Aorta (tissue), 5 donors: ENCODE data around the gene STARD13. TPM values are rescaled to one million over a fixed set of nuclear protein-coding genes. Genes with fewer than 3 reads are reported as not detected.
A peak's percentile ranks its signal among the peaks of the same experiment; 100 is the strongest.

Experiments used
- ATAC-seq: fragments of 200-7000 bp; cut with Tn5 transposase; one replicate; pipeline ENCODE4 v1.9.1; 2022; ENCODE audit warnings: moderate library complexity; ENCODE audit not compliant: low FRiP score
- DNase-seq, 2 donors: peaks; one replicate each; pipeline ENCODE4 v3.0.0-alpha.2; 2020
- H3K27ac ChIP-seq, 2 donors: one replicate each; pipeline ENCODE4 v1.5.1; 2013; ENCODE audit warnings: low read length in 2 of 2, mild to moderate bottlenecking in 2 of 2, moderate library complexity in 2 of 2, control low read depth in 1 of 2, inconsistent platforms in 1 of 2, low read depth in 1 of 2
- H3K27me3 ChIP-seq, 2 donors: one replicate each; pipeline ENCODE4 v1.6.1; 2013; ENCODE audit warnings: control low read depth in 1 of 2, low read length in 1 of 2, mild to moderate bottlenecking in 1 of 2, moderate library complexity in 1 of 2; ENCODE audit not compliant: insufficient read depth in 2 of 2, control insufficient read depth in 1 of 2
- H3K36me3 ChIP-seq, 2 donors: one replicate each; pipeline ENCODE4 v1.6.1; 2013; ENCODE audit warnings: control low read depth in 1 of 2, low read length in 1 of 2, mild to moderate bottlenecking in 1 of 2; ENCODE audit not compliant: insufficient read depth in 2 of 2, control insufficient read depth in 1 of 2
- H3K4me1 ChIP-seq, 2 donors: one replicate each; pipeline ENCODE4 v1.6.1; 2013; ENCODE audit warnings: low read length in 2 of 2, control low read depth in 1 of 2, mild to moderate bottlenecking in 1 of 2, moderate library complexity in 1 of 2; ENCODE audit not compliant: insufficient read depth in 2 of 2, control insufficient read depth in 1 of 2
- H3K4me3 ChIP-seq, 2 donors: one replicate each; pipeline ENCODE4 v1.5.1; 2013; ENCODE audit warnings: low read length in 2 of 2, control low read depth in 1 of 2, mild to moderate bottlenecking in 1 of 2
- H3K9me3 ChIP-seq: one replicate; pipeline ENCODE4 v1.6.1; 2013; ENCODE audit warnings: mild to moderate bottlenecking, low read length; ENCODE audit not compliant: control insufficient read depth
- WGBS, 2 donors: extraction: QIAGEN DNeasy Blood & Tissue Kit; methylation state at CpG; one replicate each; pipeline ENCODE4 v1.1.7; 2013; 5-methylcytosine and 5-hydroxymethylcytosine counted together
- intact Hi-C, 2 donors: fragments of 100-400 bp; cut with DNase I; formaldehyde crosslinking; loops; one replicate each; pipeline versions ENCODE4 v1.14.2 to v1.15.0; 2022
- polyA plus RNA-seq, 2 donors: library from polyadenylated mRNA; stranded (reverse); fragments of 200-250 nt; gene quantifications; one replicate each; pipeline ENCODE4 v1.2.3, GENCODE V29; 2013
- total RNA-seq, 2 donors: library from RNA; stranded (reverse); fragmentation: NEBNext Ultra II Directional; extraction: Animal tissue kit (Norgen Biotek cat#: 25700); gene quantifications; one replicate each; pipeline ENCODE4 v1.2.1, GENCODE V29; 2021
- donor health status: healthy with polysubstance abuse.
- donor health status: Bipolar disorder and iron deficiency.
- donor health status: DM: no; HTN: no; CAD: no.
- donor health status: DM: no; HTN: no; CAD: no.
- donor health status: DM: yes; HTN: yes; CAD: no.

The STARD13 gene
- total and polyA plus RNA-seq, 4 donors: 15.0 to 85.5 (median 39.8) TPM

- H3K36me3 ChIP-seq: peaks cover 1 to 2% of the 10 kb centered on the region in 2 donors
- intact Hi-C loops: no loop called here
- no peak overlapping the region for H3K4me3 ChIP-seq
- no peak overlapping the region for H3K27ac ChIP-seq
- DNase-seq: no peak
- no peaks in the 10 kb centered on the region for H3K27me3 ChIP-seq
- ATAC-seq: no peak
- H3K4me1 ChIP-seq: peaks cover 0 to under 1% of the 10 kb centered on the region in 2 donors
- no peaks in the 10 kb centered on the region for H3K9me3 ChIP-seq
- 90 to 96% methylated on average over 5 of the region's 5 CpGs for WGBS, 2 donors
Observed at GRCh38 chr13:33150662-33151061, 134.9 kb downstream of the STARD13 start.

DNA sequence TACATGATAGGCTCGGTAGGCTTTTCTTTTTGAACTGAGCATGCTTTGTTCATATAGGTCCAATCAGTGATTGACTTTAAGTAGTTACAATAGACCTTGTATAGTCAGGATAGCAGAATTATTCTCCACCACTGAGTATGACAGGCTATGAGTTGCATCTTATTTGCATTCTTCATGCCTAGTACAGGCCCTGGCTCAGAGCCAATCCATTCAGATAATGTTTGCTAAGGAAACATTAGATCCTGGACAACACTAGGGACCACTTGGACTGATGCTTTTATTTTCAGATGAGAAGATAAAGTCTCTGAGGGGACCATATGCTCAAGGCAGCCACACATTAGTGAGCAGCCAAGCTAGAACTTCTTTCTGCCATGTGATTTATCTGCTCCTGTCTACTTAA, 135.4 kb downstream of the STARD13 start:
- intact Hi-C loops: no loop called here
- 43% methylated on average over 1 of the region's 1 CpG for WGBS, 2 donors

GRCh38 chr13:33147832-33148231, 137.7 kb downstream of the STARD13 start:
- intact Hi-C loops: no loop called here
- peaks cover 1 to 2% of the 10 kb centered on the region in 2 donors for H3K36me3 ChIP-seq
- no peak overlapping the region for H3K4me3 ChIP-seq
- peaks cover 0 to 3% of the 10 kb centered on the region in 2 donors for H3K4me1 ChIP-seq
- DNase-seq (no peak), ATAC-seq (no peak)
- no peaks in the 10 kb centered on the region for H3K9me3 ChIP-seq
- no peaks in the 10 kb centered on the region for H3K27me3 ChIP-seq
- WGBS, 2 donors: 92 to 93% methylated on average over 3 of the region's 3 CpGs
- no peak overlapping the region for H3K27ac ChIP-seq

More for the DNA sequence above, 135.4 kb downstream of the STARD13 start:
- Histone ChIP-seq H3K36me3 (peaks cover 1 to 2% of the 10 kb centered on the region in 2 donors), H3K4me3 (no peak overlapping the region), H3K9me3 (no peaks in the 10 kb centered on the region), H3K27ac (no peak overlapping the region), H3K4me1 (peaks cover 0 to 3% of the 10 kb centered on the region in 2 donors), H3K27me3 (no peaks in the 10 kb centered on the region)
- ATAC-seq: no peak
- DNase-seq: no peak

DNA sequence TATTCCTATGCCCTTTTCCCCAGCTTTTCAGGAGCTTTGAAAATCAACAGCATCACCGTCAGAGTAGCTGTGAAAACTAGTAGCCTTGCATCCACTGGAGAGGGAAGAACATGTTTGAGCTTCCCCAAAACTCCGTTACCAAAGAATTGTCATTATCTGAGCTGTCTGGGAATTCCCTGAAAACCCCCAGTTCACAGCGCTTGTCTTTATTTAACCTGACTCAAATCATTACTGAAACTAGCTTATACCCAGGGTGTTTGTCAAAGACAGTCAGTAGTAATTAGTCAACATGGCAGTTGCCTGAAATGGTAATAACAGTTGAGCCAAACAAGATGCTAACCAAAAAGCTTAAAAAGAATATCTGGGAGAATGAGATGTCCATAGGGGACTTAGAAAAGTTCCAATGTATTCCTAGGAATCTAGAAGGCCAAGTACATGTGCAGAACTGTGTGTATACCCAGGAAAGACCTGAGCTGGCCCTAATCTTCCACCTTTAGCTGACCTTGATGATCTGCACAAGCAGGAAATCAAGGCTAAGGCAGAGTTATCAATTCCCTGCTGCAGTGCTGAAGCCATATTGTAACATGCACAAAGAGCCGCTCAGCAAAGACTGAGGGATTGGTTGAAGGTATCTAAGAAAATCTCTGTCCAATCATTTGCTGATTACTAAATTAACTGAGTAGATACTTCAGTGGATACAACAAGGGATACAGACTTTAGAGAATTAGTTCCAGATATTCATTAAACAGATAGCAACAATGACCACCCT, 138.5 kb downstream of the STARD13 start:
- Histone ChIP-seq H3K9me3 (no peaks in the 10 kb centered on the region), H3K36me3 (peaks cover under 1 to 2% of the 10 kb centered on the region in 2 donors), H3K27me3 (no peaks in the 10 kb centered on the region), H3K4me1 (peaks cover 0 to 3% of the 10 kb centered on the region in 2 donors), H3K4me3 (no peak overlapping the region), H3K27ac (no peak overlapping the region)
- DNase-seq: no peak
- 92 to 93% methylated on average over 4 of the region's 4 CpGs for WGBS, 2 donors
- ATAC-seq: no peak
- intact Hi-C loops: no loop called here

DNA sequence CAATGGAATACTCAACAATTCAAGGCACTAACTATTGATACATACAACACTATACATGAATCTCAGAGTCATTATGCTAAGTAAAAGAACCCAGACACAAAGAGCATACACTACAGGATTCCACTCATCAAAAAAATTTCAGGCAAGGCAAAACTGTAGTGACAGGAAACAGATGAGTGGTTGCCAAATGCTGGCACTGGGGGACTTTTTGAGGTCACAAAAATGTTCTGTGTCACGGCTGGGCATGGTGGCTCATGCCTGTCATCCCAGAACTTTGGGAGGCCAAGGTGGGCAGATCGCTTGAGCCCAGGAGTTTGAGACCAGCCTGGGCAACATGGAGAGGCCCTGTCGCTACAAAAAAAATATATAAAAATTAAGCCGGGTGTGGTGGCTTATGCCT, 139.9 kb downstream of the STARD13 start:
- DNase-seq: no peak
- peak overlapping the region in 1 of 2 donors; percentile 43 for H3K27ac ChIP-seq

GRCh38 chr13:33144358-33144784, 141.2 kb downstream of the STARD13 start:
- Histone ChIP-seq H3K4me1 (peaks cover 0 to 3% of the 10 kb centered on the region in 2 donors), H3K9me3 (no peaks in the 10 kb centered on the region), H3K27ac (no peak overlapping the region), H3K27me3 (no peaks in the 10 kb centered on the region), H3K36me3 (no peaks in the 10 kb centered on the region), H3K4me3 (no peak overlapping the region)
- DNase-seq (no peak), ATAC-seq (no peak)
- intact Hi-C loops: no loop called here
- 95 to 96% methylated on average over 7 of the region's 7 CpGs for WGBS, 2 donors

More for the DNA sequence above, 139.9 kb downstream of the STARD13 start:
- intact Hi-C loops: no loop called here
- Histone ChIP-seq H3K9me3 (no peaks in the 10 kb centered on the region), H3K4me1 (peaks cover 0 to 3% of the 10 kb centered on the region in 2 donors), H3K36me3 (no peaks in the 10 kb centered on the region), H3K27me3 (no peaks in the 10 kb centered on the region), H3K4me3 (no peak overlapping the region)
- no peak for ATAC-seq
- 74% methylated on average over 4 of the region's 4 CpGs for WGBS, 2 donors

GRCh38 chr13:33139780-33140535, 145.6 kb downstream of the STARD13 start:
- ATAC-seq: no peak
- no peak for DNase-seq
- Histone ChIP-seq H3K27ac (no peak overlapping the region), H3K36me3 (peaks cover 0 to 3% of the 10 kb centered on the region in 2 donors), H3K4me1 (peaks cover 0 to 4% of the 10 kb centered on the region in 2 donors), H3K9me3 (no peaks in the 10 kb centered on the region), H3K27me3 (no peaks in the 10 kb centered on the region), H3K4me3 (no peak overlapping the region)
- WGBS, 2 donors: 63 to 80% methylated on average over 7 of the region's 7 CpGs
- intact Hi-C loops: no loop called here

DNA sequence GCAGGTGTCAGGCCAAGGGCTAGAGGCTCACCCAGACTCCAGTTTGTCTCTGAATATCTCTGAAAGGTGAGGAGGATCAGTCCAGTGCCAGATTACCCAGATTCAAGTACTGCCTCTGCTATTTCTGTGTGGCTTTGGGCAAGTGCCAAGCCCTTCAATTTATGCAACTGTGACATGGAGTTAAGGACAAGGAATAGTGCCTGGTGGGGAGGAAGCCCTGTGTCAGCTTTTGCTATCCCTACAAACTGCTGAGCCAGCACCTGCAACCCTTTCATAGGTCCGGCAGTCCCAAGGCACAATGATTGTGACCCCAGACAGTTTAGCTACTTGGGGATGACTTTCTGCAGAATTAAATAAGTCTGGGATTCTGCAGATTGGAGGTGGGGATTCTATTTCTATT, 146.4 kb downstream of the STARD13 start:
- 23 to 33% methylated on average over 1 of the region's 1 CpG for WGBS, 2 donors
- Histone ChIP-seq H3K9me3 (no peaks in the 10 kb centered on the region), H3K4me3 (no peak overlapping the region), H3K4me1 (peaks cover 0 to 4% of the 10 kb centered on the region in 2 donors), H3K27ac (no peak overlapping the region), H3K27me3 (no peaks in the 10 kb centered on the region), H3K36me3 (peaks cover 0 to 4% of the 10 kb centered on the region in 2 donors)
- intact Hi-C loops: no loop called here
- ATAC-seq (peak; percentile 69), DNase-seq (peak in 1 of 2 donors; percentile 81)
